Cerebellar cortex (tissue), 1 donor: ENCODE results near the gene PSTPIP2.

Source experiments
- DNase-seq: peaks from one replicate; pipeline ENCODE4 v3.0.0-alpha.2; 2015; ENCODE audit warnings: low spot score

The PSTPIP2 gene

GRCh38 chr18:45935591-45936335 is 136.3 kb downstream of the PSTPIP2 start:
- no peak for DNase-seq
